Fibroblast of pulmonary artery (primary cell): Measurements from ENCODE around the gene DCUN1D3.

Source experiments
- DNase-seq: peaks from one replicate; pipeline ENCODE4 v3.0.0-alpha.2; 2010; ENCODE audit warnings: low read depth
- H3K4me3 ChIP-seq: replicated peaks from 2 replicates; pipeline ENCODE4 v1.5.1; 2011; ENCODE audit warnings: low read depth, mild to moderate bottlenecking, control low read depth, low read length, moderate library complexity
- TF ChIP-seq, protein P1 (sequence below): IDR thresholded peaks from 2 replicates; pipeline ENCODE4 v1.5.1; 2011; ENCODE audit warnings: mild to moderate bottlenecking, control low read depth, low read length, inconsistent platforms; ENCODE audit errors: missing control alignments

The DCUN1D3 gene

GRCh38 chr16:20880867-20881502, 19.2 kb downstream of the DCUN1D3 start:
- TF ChIP-seq, protein P1, sequence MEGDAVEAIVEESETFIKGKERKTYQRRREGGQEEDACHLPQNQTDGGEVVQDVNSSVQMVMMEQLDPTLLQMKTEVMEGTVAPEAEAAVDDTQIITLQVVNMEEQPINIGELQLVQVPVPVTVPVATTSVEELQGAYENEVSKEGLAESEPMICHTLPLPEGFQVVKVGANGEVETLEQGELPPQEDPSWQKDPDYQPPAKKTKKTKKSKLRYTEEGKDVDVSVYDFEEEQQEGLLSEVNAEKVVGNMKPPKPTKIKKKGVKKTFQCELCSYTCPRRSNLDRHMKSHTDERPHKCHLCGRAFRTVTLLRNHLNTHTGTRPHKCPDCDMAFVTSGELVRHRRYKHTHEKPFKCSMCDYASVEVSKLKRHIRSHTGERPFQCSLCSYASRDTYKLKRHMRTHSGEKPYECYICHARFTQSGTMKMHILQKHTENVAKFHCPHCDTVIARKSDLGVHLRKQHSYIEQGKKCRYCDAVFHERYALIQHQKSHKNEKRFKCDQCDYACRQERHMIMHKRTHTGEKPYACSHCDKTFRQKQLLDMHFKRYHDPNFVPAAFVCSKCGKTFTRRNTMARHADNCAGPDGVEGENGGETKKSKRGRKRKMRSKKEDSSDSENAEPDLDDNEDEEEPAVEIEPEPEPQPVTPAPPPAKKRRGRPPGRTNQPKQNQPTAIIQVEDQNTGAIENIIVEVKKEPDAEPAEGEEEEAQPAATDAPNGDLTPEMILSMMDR, result no peak
- no peak for DNase-seq

GRCh38 chr16:20879175-20880040, 20.8 kb downstream of the DCUN1D3 start:
- TF ChIP-seq, protein P1, result no peak
- peak; percentile 63 for DNase-seq
- peak overlapping the region; percentile 3 for H3K4me3 ChIP-seq

More at GRCh38 chr16:20880867-20881502, 19.2 kb downstream of the DCUN1D3 start:
- H3K4me3 ChIP-seq, result no peak overlapping the region

DNA sequence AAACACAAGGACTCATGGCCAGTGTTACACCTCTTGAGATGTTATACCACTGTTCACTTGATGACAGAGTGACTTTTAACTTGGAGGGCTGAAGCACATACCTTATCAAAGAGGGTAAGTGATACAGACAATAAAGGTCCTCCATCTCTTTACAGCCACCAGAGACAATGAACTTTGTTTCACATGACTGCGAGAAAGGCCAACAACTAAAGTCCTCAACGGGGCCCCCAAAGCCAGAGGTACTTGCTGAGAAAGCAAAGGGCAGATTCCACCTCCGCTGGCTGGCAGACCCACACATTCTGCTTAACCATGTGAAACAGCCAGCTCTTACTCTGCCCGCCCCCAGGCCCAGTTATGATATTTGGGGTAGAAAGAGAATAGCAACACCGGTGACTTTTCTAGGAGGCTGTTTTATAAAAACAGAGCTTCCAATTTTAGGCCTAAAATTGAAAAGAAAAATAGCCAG, 21.4 kb downstream of the DCUN1D3 start:
- TF ChIP-seq, protein P1, result no peak
- H3K4me3 ChIP-seq, result no peak overlapping the region
- no peak for DNase-seq

- no peak overlapping the region for H3K4me3 ChIP-seq
- DNase-seq, result no peak
- TF ChIP-seq, protein P1, result no peak
Observed at GRCh38 chr16:20875355-20875650, 24.9 kb downstream of the DCUN1D3 start.

GRCh38 chr16:20874088-20874581, 26.0 kb downstream of the DCUN1D3 start:
- no peak overlapping the region for H3K4me3 ChIP-seq
- TF ChIP-seq, protein P1, result no peak
- DNase-seq, result no peak

DNA sequence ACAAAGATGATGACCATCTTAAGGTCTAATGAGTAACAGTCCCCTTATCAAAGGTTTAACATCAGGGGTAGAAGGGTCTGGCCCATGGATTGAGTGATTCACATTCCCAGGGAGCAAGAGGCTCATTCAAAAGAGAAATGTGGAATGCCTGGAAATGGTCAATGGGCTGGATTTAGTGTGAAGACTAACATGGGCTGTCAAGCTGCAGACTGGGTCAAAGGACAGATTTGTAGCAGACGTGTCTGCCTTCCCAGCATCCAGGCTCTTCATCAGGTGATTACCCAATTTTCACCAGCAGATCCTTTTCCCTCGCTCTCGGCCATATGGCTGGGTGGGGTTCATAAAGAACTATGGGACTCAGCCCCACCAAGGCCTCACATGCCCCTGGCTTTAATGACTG, 26.8 kb downstream of the DCUN1D3 start:
- TF ChIP-seq, protein P1, result no peak
- no peak for DNase-seq
- H3K4me3 ChIP-seq, result no peak overlapping the region
